Breast epithelium (tissue), 3 donors: Measurements from ENCODE around the gene CALN1.

Experiments
- CTCF ChIP-seq, 3 donors: fragments of 450-650 bp; IDR thresholded peaks; one replicate each; pipeline ENCODE4 v1.5.1; 2016 to 2017; ENCODE audit warnings: antibody characterized with exemption in 3 of 3, mild to moderate bottlenecking in 3 of 3, moderate library complexity in 3 of 3
- POLR2AphosphoS5 ChIP-seq, 3 donors: sonication (generic); formaldehyde crosslinking; IDR thresholded peaks; one replicate each; pipeline ENCODE4 v1.6.1; 2017; ENCODE audit warnings: antibody characterized with exemption in 3 of 3

DNA sequence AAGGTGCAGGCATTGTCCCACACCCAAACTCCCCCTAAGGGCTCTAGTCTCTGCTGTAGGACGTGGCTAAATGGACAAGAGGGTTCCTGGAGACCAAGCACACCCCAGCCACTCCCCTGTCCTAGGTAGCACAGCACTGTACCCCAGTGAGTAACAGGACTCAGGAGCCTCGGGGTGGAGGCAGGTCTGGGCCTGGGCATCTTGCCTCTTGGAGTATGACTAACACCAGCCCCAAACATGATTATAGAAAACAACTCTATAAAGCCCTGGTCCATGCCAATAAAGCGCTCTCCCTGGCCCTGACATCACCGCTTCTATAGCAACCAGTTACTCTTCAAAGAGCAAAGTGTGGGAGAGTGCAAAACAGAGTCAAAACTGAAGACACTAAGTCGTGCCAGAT, 195.0 kb downstream of the CALN1 start:
- TF ChIP-seq POLR2AphosphoS5 (IDR thresholded peaks at IDR 0.05) (no peak), CTCF (IDR thresholded peaks at IDR 0.05) (no peak)
